Epithelial cell of proximal tubule (primary cell): Measurements from ENCODE around the gene DNAJB8. TPM values are rescaled to one million over a fixed set of nuclear protein-coding genes. Genes with fewer than 3 reads are reported as not detected.

Source experiments
- DNase-seq: peaks from one replicate; pipeline ENCODE4 v3.0.0-alpha.2; 2011; ENCODE audit warnings: low read depth
- H3K4me3 ChIP-seq: 2 replicates; pipeline ENCODE4 v1.5.1; 2011; ENCODE audit warnings: low read depth, mild to moderate bottlenecking, low read length
- total RNA-seq: library from RNA; depleted of rRNA; stranded (reverse); fragments of >200 nt; gene quantifications from 2 replicates; pipeline ENCODE4 v1.2.3, GENCODE V29; 2015
- TF ChIP-seq, protein P1 (sequence below): conservative IDR thresholded peaks from 2 replicates; pipeline ENCODE4 v1.5.1; 2012; ENCODE audit warnings: low read depth, mild to moderate bottlenecking, low read length

The DNAJB8 gene
- total RNA-seq, 1 donor from 2014 or later, result not detected

- no peak for DNase-seq
- H3K4me3 ChIP-seq, result no peak overlapping the region
- TF ChIP-seq, protein P1, sequence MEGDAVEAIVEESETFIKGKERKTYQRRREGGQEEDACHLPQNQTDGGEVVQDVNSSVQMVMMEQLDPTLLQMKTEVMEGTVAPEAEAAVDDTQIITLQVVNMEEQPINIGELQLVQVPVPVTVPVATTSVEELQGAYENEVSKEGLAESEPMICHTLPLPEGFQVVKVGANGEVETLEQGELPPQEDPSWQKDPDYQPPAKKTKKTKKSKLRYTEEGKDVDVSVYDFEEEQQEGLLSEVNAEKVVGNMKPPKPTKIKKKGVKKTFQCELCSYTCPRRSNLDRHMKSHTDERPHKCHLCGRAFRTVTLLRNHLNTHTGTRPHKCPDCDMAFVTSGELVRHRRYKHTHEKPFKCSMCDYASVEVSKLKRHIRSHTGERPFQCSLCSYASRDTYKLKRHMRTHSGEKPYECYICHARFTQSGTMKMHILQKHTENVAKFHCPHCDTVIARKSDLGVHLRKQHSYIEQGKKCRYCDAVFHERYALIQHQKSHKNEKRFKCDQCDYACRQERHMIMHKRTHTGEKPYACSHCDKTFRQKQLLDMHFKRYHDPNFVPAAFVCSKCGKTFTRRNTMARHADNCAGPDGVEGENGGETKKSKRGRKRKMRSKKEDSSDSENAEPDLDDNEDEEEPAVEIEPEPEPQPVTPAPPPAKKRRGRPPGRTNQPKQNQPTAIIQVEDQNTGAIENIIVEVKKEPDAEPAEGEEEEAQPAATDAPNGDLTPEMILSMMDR, result no peak
Measured at GRCh38 chr3:128479558-128480086, 12.9 kb upstream of the DNAJB8 start.

DNA sequence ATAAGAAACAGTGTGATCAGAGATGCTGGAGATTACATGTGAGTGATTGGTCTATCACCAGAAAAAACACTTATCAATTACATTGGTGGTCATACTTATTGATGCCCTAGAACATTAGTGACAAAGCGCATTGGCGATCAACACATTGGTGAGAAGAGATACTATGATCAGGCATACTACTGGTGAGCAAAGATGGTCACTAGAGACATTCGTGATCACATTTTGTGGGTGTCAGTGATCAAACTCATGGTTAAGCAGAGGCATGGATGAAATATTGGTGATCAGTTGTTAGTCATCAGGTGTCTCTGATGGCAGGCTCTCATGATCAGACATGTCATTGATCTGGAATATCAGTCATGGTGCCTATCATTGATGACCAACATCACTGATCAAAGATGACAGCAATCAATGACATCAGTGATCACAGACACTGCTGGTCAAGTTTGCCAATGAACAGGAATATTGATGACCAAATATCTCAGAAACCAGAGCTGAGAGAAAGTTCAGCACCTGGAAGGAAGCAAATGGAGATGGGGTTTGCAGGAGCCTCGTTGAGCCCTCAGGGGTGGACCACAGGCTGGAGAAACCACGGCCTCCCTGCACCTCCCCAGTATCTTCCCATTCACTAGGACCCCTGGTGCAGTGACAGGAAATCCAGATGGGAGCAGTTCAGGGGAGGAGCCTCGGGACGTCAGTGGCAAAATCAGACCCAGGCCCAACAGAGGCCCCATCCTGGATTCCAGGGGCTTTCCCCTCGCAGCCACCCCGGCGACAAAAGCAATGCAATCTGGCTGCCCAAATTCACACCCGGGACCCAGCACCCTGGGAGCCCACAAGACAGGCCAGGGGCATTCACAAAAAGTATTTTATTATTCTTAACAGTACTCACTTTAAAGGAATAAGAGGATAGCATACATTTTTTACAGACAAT is 12.2 kb upstream of the DNAJB8 start:
- no peak for DNase-seq
- TF ChIP-seq, protein P1, result no peak
- no peak overlapping the region for H3K4me3 ChIP-seq

DNA sequence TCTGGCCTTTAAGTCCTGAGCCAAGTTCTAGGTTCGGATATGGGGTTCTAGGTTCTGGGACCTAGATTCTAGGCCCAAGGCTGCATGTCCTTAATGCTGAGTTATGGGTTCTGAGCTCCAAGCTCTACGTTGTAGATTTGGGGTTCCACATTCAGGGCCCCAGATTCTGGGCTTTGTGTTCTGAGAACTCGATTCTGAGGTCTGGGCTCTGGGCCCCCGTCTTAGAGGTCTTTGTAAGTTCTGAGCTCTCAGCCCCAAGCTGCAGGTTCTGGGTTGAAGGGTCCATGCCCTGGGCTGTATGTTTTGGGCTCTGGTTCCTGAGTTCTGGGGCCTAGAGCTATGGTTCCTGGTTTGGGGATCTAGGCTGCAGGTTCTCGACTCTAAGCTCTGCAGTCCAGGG is 10.0 kb upstream of the DNAJB8 start:
- no peak overlapping the region for H3K4me3 ChIP-seq
- no peak for DNase-seq
- TF ChIP-seq, protein P1, result no peak

DNA sequence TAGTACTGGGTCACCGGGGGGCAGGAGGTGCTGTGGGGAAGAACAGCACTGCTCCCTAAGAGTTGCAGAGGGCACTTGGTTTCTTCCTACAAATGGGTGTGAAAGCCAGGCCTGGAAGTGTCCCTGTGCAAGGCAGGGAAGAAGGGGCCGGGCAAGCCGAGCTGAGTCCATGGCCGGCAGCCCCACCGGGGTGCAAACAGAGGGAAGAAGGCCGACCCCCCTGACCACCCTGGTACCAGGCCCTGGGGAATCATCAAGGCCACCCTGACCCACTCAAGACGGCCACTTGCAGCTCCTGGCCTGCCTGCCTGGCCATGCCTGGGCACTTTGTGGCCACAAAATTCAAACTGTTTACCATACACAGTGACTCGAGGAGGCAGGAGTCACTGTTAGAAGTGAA is 8.7 kb upstream of the DNAJB8 start:
- DNase-seq, result no peak
- no peak overlapping the region for H3K4me3 ChIP-seq
- TF ChIP-seq, protein P1, result no peak

GRCh38 chr3:128473737-128474136 is 7.0 kb upstream of the DNAJB8 start:
- TF ChIP-seq, protein P1, result no peak
- H3K4me3 ChIP-seq, result no peak overlapping the region
- DNase-seq, result no peak

- no peak overlapping the region for H3K4me3 ChIP-seq
- TF ChIP-seq, protein P1, result no peak
- DNase-seq, result no peak
Measured at GRCh38 chr3:128473180-128473519, 6.5 kb upstream of the DNAJB8 start.
